NCI-H2171 treated with DMSO at 0.1 percent for 48 hours (cell line): ENCODE data around the gene SPATA2.

Experiments used
- DNase-seq: peaks from one replicate; lab custom pipeline; 2025; lab: John Stamatoyannopoulos, UW

SPATA2 gene

DNA sequence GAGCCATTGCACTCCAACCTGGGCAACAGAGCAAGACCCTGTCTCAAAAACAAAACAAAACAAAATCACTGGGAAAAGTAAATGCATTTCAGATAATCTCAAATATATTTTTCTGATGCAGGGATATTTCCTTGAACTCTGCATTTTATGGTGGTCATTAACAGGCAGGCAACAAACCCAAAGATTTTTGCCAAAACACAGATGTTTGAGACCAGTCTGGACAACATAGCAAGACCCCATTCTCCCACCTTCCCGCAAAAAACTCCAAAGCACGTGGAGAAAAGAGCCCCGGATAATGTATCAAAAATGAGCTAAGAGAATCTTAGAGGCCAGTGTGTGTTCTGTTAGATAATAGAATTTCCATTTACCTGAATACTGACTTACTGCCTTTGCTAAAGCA is 58.4 kb downstream of the SPATA2 start:
- no peak for DNase-seq

DNA sequence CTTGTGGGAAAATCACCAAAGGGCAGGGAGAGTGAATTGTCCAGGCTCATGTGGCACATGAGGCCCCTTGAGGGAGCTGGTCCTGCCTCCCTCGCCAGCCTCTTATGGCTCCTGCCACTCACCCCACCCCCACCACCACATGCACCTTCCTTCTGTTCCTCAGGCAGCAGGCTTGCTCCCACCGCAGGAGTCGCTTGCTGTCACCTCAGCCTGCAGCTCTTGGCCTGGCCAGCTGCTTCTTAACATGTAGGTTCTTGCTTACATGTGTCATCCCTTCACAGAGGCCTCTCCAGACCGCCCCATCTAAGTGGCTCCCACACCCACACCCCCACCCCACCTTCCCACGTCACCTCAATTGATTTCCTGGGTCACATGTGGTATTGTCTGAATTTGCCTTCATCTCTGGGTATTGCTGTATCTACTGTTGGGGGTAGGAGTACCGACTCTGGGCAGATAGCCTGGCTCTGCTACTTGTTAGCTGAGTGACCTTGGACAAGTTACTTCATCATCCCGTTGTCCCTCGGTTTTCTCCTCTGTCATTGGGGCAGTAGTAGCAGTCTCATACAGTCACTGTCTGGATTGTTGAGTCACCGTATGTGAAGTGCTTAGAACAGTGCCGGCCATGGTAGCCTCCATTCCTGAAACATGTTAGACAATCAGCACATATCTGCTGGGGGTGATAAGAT is 61.0 kb downstream of the SPATA2 start:
- DNase-seq, result peak; percentile 75

DNA sequence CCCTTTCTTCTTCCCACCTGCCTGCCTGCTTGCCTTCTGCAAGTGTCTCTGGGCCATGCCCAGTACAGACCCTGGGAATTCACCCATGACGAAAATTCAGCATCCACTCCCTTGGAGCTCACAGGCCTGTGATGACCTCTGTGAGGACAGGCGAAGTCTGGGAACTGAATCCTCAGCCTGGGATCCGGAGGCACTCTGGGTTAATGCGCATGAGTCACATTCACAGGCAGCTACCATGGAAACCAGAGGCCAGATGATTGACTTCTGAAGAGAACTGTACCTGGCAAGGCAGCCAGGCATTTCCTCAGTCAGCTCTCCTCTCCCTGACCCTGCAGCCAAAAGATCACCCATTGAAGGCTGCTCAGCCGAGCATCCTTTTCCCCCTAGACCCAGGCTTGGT is 61.7 kb downstream of the SPATA2 start:
- peak; percentile 34 for DNase-seq
